ENCODE measurements around the gene NFE2L1. TPM values are rescaled to one million over a fixed set of nuclear protein-coding genes. Genes with fewer than 3 reads are reported as not detected.

Gene NFE2L1
- polyA plus RNA-seq, 2 of the 4 experiments (the other 2 are of a cell fraction), result 108 to 283 TPM

DNA sequence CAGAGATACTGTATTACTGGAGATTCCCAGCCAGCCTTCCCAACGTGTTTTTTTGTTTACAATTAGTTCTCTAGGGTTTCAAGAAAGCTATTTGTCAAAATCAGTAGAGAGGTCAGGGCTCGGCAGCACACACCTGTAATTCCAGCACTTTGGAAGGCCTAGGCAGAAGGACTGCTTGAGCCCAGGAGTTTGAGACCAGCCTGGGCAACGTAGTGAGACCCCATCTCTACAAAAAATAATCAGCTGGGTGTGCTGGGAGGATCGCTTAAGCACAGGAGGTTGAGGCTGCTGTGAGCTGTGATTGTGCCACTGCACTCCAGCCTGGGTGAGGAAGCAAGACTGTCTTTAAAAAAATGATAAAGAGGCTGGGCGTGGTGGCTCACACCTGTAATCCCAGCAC, 33.7 kb downstream of the NFE2L1 start (continued):
- TF ChIP-seq CBX2 (IDR thresholded peaks at IDR 0.05; ENCODE audit: borderline replicate concordance, low read depth), result no peak
- no peak for TF ChIP-seq CHD2 (IDR thresholded peaks at IDR 0.05; ENCODE audit: low read length, partially characterized antibody)

DNA sequence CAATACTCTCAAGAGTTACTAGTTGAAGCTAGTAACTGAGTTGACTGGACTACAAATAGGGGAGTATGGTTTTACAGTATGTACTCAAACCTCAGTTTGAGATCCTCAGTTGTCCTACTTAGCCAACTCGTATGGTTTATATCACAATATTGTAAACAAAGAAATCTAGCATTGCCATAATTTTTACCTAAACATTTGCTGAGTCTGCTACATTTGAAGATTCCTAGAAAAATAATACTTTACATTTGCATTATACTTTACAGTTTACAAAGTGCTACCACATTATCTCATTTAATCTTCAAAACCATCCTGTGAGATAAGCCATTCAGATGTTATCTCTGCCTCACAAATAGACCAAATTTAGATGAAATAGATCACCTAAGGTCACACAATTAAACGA, 36.8 kb downstream of the NFE2L1 start:
- no peak for TF ChIP-seq ZSCAN20 (CRISPR knock-in tag; IDR thresholded peaks at IDR 0.05)
- TF ChIP-seq, protein P1, sequence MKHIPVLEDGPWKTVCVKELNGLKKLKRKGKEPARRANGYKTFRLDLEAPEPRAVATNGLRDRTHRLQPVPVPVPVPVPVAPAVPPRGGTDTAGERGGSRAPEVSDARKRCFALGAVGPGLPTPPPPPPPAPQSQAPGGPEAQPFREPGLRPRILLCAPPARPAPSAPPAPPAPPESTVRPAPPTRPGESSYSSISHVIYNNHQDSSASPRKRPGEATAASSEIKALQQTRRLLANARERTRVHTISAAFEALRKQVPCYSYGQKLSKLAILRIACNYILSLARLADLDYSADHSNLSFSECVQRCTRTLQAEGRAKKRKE (CRISPR knock-in tag; IDR thresholded peaks at IDR 0.05; ENCODE audit: low read depth), result no peak
- TF ChIP-seq MAFK (IDR thresholded peaks at IDR 0.05; ENCODE audit: partially characterized antibody), result peak; percentile 86
- no peak for TF ChIP-seq RNF2 (IDR thresholded peaks at IDR 0.05; ENCODE audit: borderline replicate concordance, low read depth)
- no peak for TF ChIP-seq TFCP2L1 (CRISPR knock-in tag; IDR thresholded peaks at IDR 0.05)
- no peak for TF ChIP-seq RAD21 (conservative IDR thresholded peaks at IDR 0.05 in 1 of 2, IDR thresholded peaks at IDR 0.05 in 1 of 2)
- no peak for TF ChIP-seq MYC (IDR thresholded peaks at IDR 0.05; ENCODE audit: borderline replicate concordance, low read length)
- TF ChIP-seq, protein P2, sequence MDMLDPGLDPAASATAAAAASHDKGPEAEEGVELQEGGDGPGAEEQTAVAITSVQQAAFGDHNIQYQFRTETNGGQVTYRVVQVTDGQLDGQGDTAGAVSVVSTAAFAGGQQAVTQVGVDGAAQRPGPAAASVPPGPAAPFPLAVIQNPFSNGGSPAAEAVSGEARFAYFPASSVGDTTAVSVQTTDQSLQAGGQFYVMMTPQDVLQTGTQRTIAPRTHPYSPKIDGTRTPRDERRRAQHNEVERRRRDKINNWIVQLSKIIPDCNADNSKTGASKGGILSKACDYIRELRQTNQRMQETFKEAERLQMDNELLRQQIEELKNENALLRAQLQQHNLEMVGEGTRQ (IDR thresholded peaks at IDR 0.05), result no peak
- no peak for TF ChIP-seq CHD2 (IDR thresholded peaks at IDR 0.05; ENCODE audit: low read length, partially characterized antibody)
- Histone ChIP-seq H3K4me3 (no peak overlapping the region), H3K4me2 (no peak overlapping the region), H3K9me3 (no peaks in the 10 kb centered on the region), H3K4me1 (peaks cover 17% of the 10 kb centered on the region), H3K27ac (no peak overlapping the region)
- ChIA-PET CTCF (interaction anchor here (1.0 to 36.2 kb wide), 7 partner anchors 10 to 706 kb away, joined by 3 to 1398 read pairs (median 45); partner anchors contain the start of genes CBX1, COPZ2 and NFE2L1), POLR2A (interaction anchor here (1.6 kb wide), 1 partner anchor 36 kb away, joined by 9 read pairs; the partner anchor contains the start of gene NFE2L1)
- no peak for ATAC-seq
- FAIRE-seq, result peak; percentile 32
- DNase-seq (ENCODE audit: low read depth in 1 of 2, low spot score in 1 of 2), result no peak
- WGBS (ENCODE audit: missing lambda C conversion rate), result 70% methylated on average over 2 of the region's 2 CpGs

DNA sequence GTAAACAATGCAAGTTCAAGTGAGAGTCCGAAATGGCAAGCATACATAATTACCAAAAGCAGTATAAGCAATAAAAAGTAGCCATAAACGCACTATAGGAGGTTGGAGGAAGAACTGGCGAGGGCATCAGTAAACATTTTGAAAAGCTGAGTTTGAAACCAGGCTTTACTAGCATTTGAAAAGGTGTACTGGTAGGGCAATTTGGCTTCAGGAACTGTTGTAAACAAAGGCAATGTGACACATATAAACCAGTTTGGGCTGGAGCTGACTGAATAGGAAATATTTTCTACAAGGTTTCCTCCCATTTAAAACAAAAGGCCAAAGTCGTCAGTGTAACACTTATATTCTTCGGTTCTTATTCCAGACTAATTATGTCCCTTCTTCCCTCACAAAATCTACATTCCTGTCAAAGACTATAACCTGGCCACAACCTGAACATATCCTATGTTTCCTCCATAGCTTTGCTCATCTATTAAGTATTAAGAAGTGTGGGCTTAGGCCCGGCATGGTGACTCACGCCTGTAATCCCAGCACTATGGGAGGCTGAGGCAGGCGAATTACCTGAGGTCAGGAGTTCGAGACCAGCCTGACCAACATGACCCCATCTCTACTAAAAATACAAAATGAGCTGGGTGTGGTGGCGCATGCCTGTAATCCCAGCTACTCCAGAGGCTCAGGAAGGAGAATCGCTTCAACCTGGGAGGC, 45.3 kb downstream of the NFE2L1 start:
- no peaks in the 10 kb centered on the region for H3K9me3 ChIP-seq
- H3K4me1 ChIP-seq, result peaks cover 13% of the 10 kb centered on the region; the same call in 2 of the 3 replicates
- DNase-seq (ENCODE audit: low read depth in 1 of 2, low spot score in 1 of 2) (no peak), ATAC-seq (no peak), FAIRE-seq (no peak)
- POLR2A ChIA-PET, result no interaction called here
- H3K4me2 ChIP-seq, result no peak overlapping the region
- H3K27ac ChIP-seq, result no peak overlapping the region
- CTCF ChIA-PET, result interaction anchor here (0.6 to 14.0 kb wide), 11 partner anchors 11 to 837 kb away, joined by 3 to 152 read pairs (median 4); partner anchors contain the start of gene SNX11
- WGBS (ENCODE audit: missing lambda C conversion rate), result 89% methylated on average over 11 of the region's 11 CpGs
- H3K4me3 ChIP-seq, result no peak overlapping the region
- TF ChIP-seq, protein P3, sequence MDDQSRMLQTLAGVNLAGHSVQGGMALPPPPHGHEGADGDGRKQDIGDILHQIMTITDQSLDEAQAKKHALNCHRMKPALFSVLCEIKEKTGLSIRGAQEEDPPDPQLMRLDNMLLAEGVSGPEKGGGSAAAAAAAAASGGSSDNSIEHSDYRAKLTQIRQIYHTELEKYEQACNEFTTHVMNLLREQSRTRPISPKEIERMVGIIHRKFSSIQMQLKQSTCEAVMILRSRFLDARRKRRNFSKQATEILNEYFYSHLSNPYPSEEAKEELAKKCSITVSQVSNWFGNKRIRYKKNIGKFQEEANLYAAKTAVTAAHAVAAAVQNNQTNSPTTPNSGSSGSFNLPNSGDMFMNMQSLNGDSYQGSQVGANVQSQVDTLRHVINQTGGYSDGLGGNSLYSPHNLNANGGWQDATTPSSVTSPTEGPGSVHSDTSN (IDR thresholded peaks at IDR 0.05), result no peak
- TF ChIP-seq FOSB (CRISPR knock-in tag; IDR thresholded peaks at IDR 0.05), result no peak
- TF ChIP-seq, protein P1 (CRISPR knock-in tag; IDR thresholded peaks at IDR 0.05; ENCODE audit: low read depth), result no peak
- no peak for TF ChIP-seq ZNF302 (CRISPR knock-in tag; IDR thresholded peaks at IDR 0.05)
- TF ChIP-seq BHLHE40 (IDR thresholded peaks at IDR 0.05; ENCODE audit: low read depth, low read length), result no peak
- no peak for TF ChIP-seq CHD2 (IDR thresholded peaks at IDR 0.05; ENCODE audit: low read length, partially characterized antibody)
- no peak for TF ChIP-seq TFCP2L1 (CRISPR knock-in tag; IDR thresholded peaks at IDR 0.05)
- no peak for TF ChIP-seq HOXA7 (CRISPR knock-in tag; IDR thresholded peaks at IDR 0.05)

All from A549 (cell line).